ENCODE results near the gene CLIP1. TPM values are rescaled to one million over a fixed set of nuclear protein-coding genes. Genes with fewer than 3 reads are reported as not detected.

The CLIP1 gene
- total RNA-seq, 1 experiment from 2014 or later, result 42.9 TPM

- Histone ChIP-seq H3K27me3 (ENCODE audit: insufficient read depth, low read length) (no peaks in the 10 kb centered on the region), H3K9ac (ENCODE audit: low read length) (no peak overlapping the region), H3K4me2 (ENCODE audit: low read length) (no peak overlapping the region), H3K27ac (ENCODE audit: low read depth, low read length) (no peak overlapping the region), H3K4me3 (replicated peaks in 1 of 2; ENCODE audit: low read depth in 1 of 2, low read length in 2 of 2) (no peak overlapping the region), H3K9me3 (ENCODE audit: control insufficient read depth in 1 of 2, insufficient read depth in 1 of 2, low read depth in 1 of 2, low read length in 2 of 2) (no peaks in the 10 kb centered on the region), H3K9me2 (ENCODE audit: insufficient read depth) (no peaks in the 10 kb centered on the region), H2AFZ (ENCODE audit: low read depth, low read length, poor library complexity, severe bottlenecking) (no peak overlapping the region), H3K79me2 (ENCODE audit: insufficient read depth, low read length) (no peaks in the 10 kb centered on the region), H3K36me3 (ENCODE audit: control insufficient read depth in 1 of 2, insufficient read depth in 2 of 2, low read length in 2 of 2) (peaks cover 7 to 12% of the 10 kb centered on the region in 2 experiments), H4K20me1 (ENCODE audit: insufficient read depth) (no peaks in the 10 kb centered on the region), H3K4me1 (ENCODE audit: control insufficient read depth in 1 of 2, insufficient read depth in 2 of 2, low read length in 2 of 2) (no peaks in the 10 kb centered on the region)
- ChIA-PET CTCF (no interaction called here), RAD21 (ENCODE audit: low non-redundant PET in 1 of 2, low total read pairs in 2 of 2, uncharacterized antibody in 2 of 2, unreplicated experiment in 2 of 2) (no interaction called here), POLR2A (no interaction called here)
- DNase-seq (ENCODE audit: low read depth, low spot score) (no peak), ATAC-seq (no peak)
- intact Hi-C loops (cut with micrococcal nuclease), result no loop called here
- TF ChIP-seq POLR2A (IDR thresholded peaks at IDR 0.05; ENCODE audit: borderline replicate concordance, extremely low read depth, insufficient read depth, insufficient read length) (no peak), RAD21 (IDR thresholded peaks at IDR 0.05; ENCODE audit: low read depth) (no peak), EGR1 (IDR thresholded peaks at IDR 0.05; ENCODE audit: low read depth) (no peak), ATF3 (IDR thresholded peaks at IDR 0.05) (no peak), CTCF (IDR thresholded peaks at IDR 0.05 in 2 of 3, conservative IDR thresholded peaks at IDR 0.05 in 1 of 3; ENCODE audit: borderline replicate concordance in 1 of 3, insufficient read depth in 1 of 3, low read depth in 2 of 3, low read length in 2 of 3) (no peak), JUND (IDR thresholded peaks at IDR 0.05) (no peak), EZH2phosphoT487 (IDR thresholded peaks at IDR 0.05; ENCODE audit: borderline replicate concordance) (no peak)
- BruUV-seq (replicated peaks), result no TSS peak
These were observed 95.9 kb downstream of the CLIP1 start for GRCh38 chr12:122326586-122326985.

- intact Hi-C loops (cut with micrococcal nuclease), result no loop called here
- no peak overlapping the region for H2AFZ ChIP-seq (ENCODE audit: low read depth, low read length, poor library complexity, severe bottlenecking)
- H3K9me2 ChIP-seq (ENCODE audit: insufficient read depth), result no peaks in the 10 kb centered on the region
- no TSS peak for BruUV-seq (replicated peaks)
- no peak overlapping the region for H3K27ac ChIP-seq (ENCODE audit: low read depth, low read length)
- no peaks in the 10 kb centered on the region for H3K27me3 ChIP-seq (ENCODE audit: insufficient read depth, low read length)
- no peaks in the 10 kb centered on the region for H3K9me3 ChIP-seq (ENCODE audit: control insufficient read depth in 1 of 2, insufficient read depth in 1 of 2, low read depth in 1 of 2, low read length in 2 of 2)
- CTCF ChIA-PET, result interaction anchor here (2.6 kb wide), 1 partner anchor 13 kb away, joined by 8 read pairs; no protein-coding TSS in a partner anchor
- TF ChIP-seq YY1 (IDR thresholded peaks at IDR 0.05; ENCODE audit: extremely low read depth, insufficient replicate concordance, low read depth, low read length), result no peak
- TF ChIP-seq POLR2A (IDR thresholded peaks at IDR 0.05; ENCODE audit: borderline replicate concordance, extremely low read depth, insufficient read depth, insufficient read length), result no peak
- TF ChIP-seq EGR1 (IDR thresholded peaks at IDR 0.05; ENCODE audit: low read depth), result no peak
- TF ChIP-seq JUND (IDR thresholded peaks at IDR 0.05), result no peak
- TF ChIP-seq CEBPB (IDR thresholded peaks at IDR 0.05; ENCODE audit: low read depth), result no peak
- no peak for TF ChIP-seq POLR2AphosphoS5 (IDR thresholded peaks at IDR 0.05; ENCODE audit: low read depth, low read length)
- TF ChIP-seq CTCF (IDR thresholded peaks at IDR 0.05 in 2 of 3, conservative IDR thresholded peaks at IDR 0.05 in 1 of 3; ENCODE audit: borderline replicate concordance in 1 of 3, insufficient read depth in 1 of 3, low read depth in 2 of 3, low read length in 2 of 3), result no peak
- no peak for TF ChIP-seq ELF1 (IDR thresholded peaks at IDR 0.05; ENCODE audit: borderline replicate concordance, low read depth)
- no peak for TF ChIP-seq MAX (IDR thresholded peaks at IDR 0.05)
- TF ChIP-seq SP1 (IDR thresholded peaks at IDR 0.05; ENCODE audit: low read depth), result no peak
- TF ChIP-seq ATF3 (IDR thresholded peaks at IDR 0.05), result no peak
- TF ChIP-seq ZNF274 (IDR thresholded peaks at IDR 0.05; ENCODE audit: low read depth, low read length), result no peak
- H3K79me2 ChIP-seq (ENCODE audit: insufficient read depth, low read length), result no peaks in the 10 kb centered on the region
- no peak overlapping the region for H3K4me2 ChIP-seq (ENCODE audit: low read length)
- H3K4me1 ChIP-seq (ENCODE audit: control insufficient read depth in 1 of 2, insufficient read depth in 2 of 2, low read length in 2 of 2), result peaks cover 0 to 4% of the 10 kb centered on the region in 2 experiments; a peak in 1 of 4 replicates
- peaks cover 7 to 12% of the 10 kb centered on the region in 2 experiments for H3K36me3 ChIP-seq (ENCODE audit: control insufficient read depth in 1 of 2, insufficient read depth in 2 of 2, low read length in 2 of 2)
- H3K9ac ChIP-seq (ENCODE audit: low read length), result no peak overlapping the region
- DNase-seq (ENCODE audit: low read depth, low spot score), result no peak
- no peaks in the 10 kb centered on the region for H4K20me1 ChIP-seq (ENCODE audit: insufficient read depth)
- ATAC-seq, result no peak
- POLR2A ChIA-PET, result no interaction called here
- RAD21 ChIA-PET (ENCODE audit: low non-redundant PET in 1 of 2, low total read pairs in 2 of 2, uncharacterized antibody in 2 of 2, unreplicated experiment in 2 of 2), result no interaction called here
- no peak overlapping the region for H3K4me3 ChIP-seq (replicated peaks in 1 of 2; ENCODE audit: low read depth in 1 of 2, low read length in 2 of 2)
These were observed 99.0 kb downstream of the CLIP1 start for GRCh38 chr12:122323311-122324019.

All from HCT116 (cell line).